GM10266 (cell line): ENCODE data around the gene PLPP7.
A peak's percentile ranks its signal among the peaks of the same experiment; 100 is the strongest.
"Not testable (repeated sequence)": the region's sequence is repeated elsewhere in the genome, so short reads cannot be mapped to it uniquely, and the experiment has no call there.

Experiments used
- DNase-seq: peaks from one replicate; pipeline ENCODE4 v3.0.0; 2012; ENCODE audit errors: extremely low spot score
- CTCF ChIP-seq: IDR thresholded peaks from 2 replicates; pipeline ENCODE4 v1.5.1; 2012; ENCODE audit warnings: mild to moderate bottlenecking, low read depth; ENCODE audit not compliant: control insufficient read depth, insufficient read depth; ENCODE audit errors: missing control alignments

PLPP7 gene

DNA sequence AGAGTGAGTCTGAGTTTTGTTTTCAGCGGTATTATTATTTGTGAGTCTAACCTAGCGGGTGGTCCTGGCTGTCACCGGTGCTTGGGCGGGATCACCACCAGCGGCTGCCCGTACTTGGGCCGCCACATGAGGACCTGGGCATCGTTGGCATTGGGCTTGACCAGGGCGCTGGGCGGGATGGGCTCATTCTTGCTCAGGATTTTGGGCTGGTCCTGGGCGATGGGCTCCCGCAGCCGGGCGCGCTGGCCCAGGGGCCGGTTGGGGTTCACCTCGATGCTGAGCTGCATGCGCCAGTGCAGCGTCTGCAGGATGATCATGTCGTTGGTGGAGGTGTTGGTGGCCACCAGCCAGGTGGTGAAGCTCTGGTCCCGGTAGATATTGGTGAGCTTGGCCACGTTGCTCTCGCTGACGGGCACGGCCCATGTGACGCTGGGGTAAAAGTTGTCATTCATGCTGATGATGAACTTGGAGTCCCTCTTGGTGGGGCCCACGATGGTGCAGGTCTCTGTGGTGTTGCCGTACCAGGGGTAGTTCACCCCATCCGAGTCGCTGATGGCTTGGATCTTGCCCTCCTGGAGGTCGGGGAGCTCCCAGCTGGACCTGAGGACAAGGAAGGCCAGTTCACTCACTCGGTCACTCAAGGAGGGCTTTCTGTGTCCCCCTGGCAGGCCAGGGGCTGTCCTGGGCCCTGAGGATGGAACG, 28.6 kb upstream of the PLPP7 start:
- DNase-seq: no peak
- no peak for TF ChIP-seq CTCF

GRCh38 chr9:131262327-131263032, 27.0 kb upstream of the PLPP7 start:
- DNase-seq: peak; percentile 43
- TF ChIP-seq CTCF: no peak

GRCh38 chr9:131263033-131263343, 26.5 kb upstream of the PLPP7 start:
- not testable (repeated sequence) for DNase-seq

DNA sequence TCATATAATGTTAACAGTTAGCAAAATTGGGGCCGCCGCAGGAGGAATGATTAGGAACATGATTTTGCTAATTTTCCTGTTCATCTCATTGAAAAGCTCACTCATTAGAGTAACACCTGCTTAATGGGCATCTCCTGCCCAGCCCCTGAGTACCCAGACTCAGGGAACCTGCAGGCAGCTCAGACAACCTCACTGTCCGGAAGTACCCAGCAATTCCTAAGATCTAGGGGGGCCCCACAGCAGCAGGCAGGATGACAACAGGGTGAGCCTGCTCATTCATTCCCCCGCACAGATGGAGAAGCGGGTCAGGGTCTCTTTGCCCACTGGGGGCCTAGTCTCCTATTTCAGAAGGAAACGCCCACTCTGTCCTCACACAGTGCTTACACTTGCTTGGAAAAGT, 25.8 kb upstream of the PLPP7 start:
- DNase-seq: no peak
- no peak for TF ChIP-seq CTCF

GRCh38 chr9:131264231-131264630, 25.3 kb upstream of the PLPP7 start:
- no peak for DNase-seq
- TF ChIP-seq CTCF: no peak

DNA sequence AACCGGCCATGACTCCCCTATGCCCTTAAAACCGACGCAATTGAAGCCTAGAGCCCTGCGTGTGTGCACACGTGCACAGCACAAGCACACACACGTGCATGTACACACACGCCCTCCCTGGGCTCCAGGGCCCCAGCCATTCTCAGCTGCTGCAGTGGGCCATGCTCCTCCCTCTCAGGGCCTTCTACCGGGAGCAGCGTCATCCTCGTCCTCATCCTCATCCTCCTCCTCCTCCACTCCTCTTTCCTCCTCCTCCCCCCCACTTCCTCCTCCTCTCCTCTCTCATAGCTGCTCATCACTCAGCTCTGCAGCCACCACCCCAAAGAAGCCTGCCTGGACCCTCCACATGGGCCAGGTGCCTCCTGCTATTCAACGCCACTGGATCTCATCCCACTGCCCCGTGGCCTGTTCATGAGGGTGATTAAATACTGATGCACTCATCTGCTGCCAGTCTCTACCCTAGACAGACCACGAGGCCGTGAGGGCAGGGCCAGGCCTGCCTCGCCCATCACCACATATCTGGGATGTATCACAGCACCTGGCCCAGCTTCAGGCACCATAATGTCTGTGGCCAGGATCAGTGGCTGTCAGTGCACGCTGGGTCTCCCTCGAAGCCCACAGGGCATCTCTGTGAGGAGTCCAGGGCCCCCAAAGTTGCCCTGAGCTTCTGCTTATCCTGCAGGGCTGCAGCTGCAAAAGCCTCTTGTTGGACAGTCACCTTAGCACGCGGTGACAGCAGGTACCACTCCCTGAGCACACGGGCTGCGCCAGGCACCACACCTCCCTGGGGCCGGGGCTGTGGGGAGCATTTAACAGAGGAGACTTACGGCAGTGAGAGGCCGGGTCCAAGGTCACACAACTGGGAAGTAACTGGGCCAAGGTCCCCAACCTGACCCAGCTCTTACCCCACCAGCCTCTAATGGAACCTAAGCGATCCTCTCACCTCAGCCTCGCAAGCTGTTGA, 23.0 kb upstream of the PLPP7 start:
- no peak for TF ChIP-seq CTCF
- no peak for DNase-seq

GRCh38 chr9:131270171-131271015, 19.1 kb upstream of the PLPP7 start:
- TF ChIP-seq CTCF: no peak
- DNase-seq: peak; percentile 77

- not testable (repeated sequence) for DNase-seq
These were observed 18.6 kb upstream of the PLPP7 start for GRCh38 chr9:131271016-131271273.
